Endodermal cell (in vitro differentiated cells): ENCODE measurements around the gene MAGEA3. TPM values are rescaled to one million over a fixed set of nuclear protein-coding genes. Genes with fewer than 3 reads are reported as not detected.

Source experiments
- DNase-seq: peaks from one replicate; pipeline ENCODE4 v3.0.0-alpha.2; 2017
- H3K27ac ChIP-seq: 2 replicates; pipeline ENCODE4 v1.5.1; 2013; ENCODE audit warnings: mild to moderate bottlenecking, low read depth, low read length, moderate library complexity
- H3K27me3 ChIP-seq: 2 replicates; pipeline ENCODE4 v1.6.1; 2013; ENCODE audit warnings: mild to moderate bottlenecking, low read length, moderate library complexity; ENCODE audit not compliant: insufficient read depth, control insufficient read depth, poor library complexity, severe bottlenecking
- H3K36me3 ChIP-seq: 2 replicates; pipeline ENCODE4 v1.7.0; 2013; ENCODE audit warnings: mild to moderate bottlenecking, low read length, moderate library complexity; ENCODE audit not compliant: control insufficient read depth, insufficient read depth
- H3K4me1 ChIP-seq: one replicate; pipeline ENCODE4 v1.7.0; 2013; ENCODE audit warnings: low read length; ENCODE audit not compliant: control insufficient read depth, insufficient read depth
- H3K4me3 ChIP-seq: 2 replicates; pipeline ENCODE4 v1.5.1; 2013; ENCODE audit warnings: mild to moderate bottlenecking, low read length, moderate library complexity
- H3K9ac ChIP-seq: 2 replicates; pipeline ENCODE4 v1.6.1; 2013; ENCODE audit warnings: mild to moderate bottlenecking, low read length, moderate library complexity; ENCODE audit not compliant: poor library complexity, severe bottlenecking; ENCODE audit errors: extremely low read depth
- H3K9me3 ChIP-seq: 2 replicates; pipeline ENCODE4 v1.6.1; 2013; ENCODE audit warnings: mild to moderate bottlenecking, low read length, moderate library complexity; ENCODE audit not compliant: control insufficient read depth
- H3K27ac Mint-ChIP-seq: 2 replicates; pipeline ENCODE4 v1.8.0; 2020; ENCODE audit warnings: mixed read lengths
- H3K27me3 Mint-ChIP-seq: 2 replicates; pipeline ENCODE4 v1.8.0; 2021; ENCODE audit warnings: mild to moderate bottlenecking, mixed read lengths; ENCODE audit not compliant: insufficient read depth
- H3K36me3 Mint-ChIP-seq: 2 replicates; pipeline ENCODE4 v1.8.0; 2020; ENCODE audit warnings: low read depth, mixed read lengths
- H3K4me1 Mint-ChIP-seq: 2 replicates; pipeline ENCODE4 v1.8.0; 2020; ENCODE audit warnings: mixed read lengths
- H3K4me3 Mint-ChIP-seq: 2 replicates; pipeline ENCODE4 v1.8.0; 2020; ENCODE audit warnings: mild to moderate bottlenecking, moderate library complexity, mixed read lengths
- H3K9me3 Mint-ChIP-seq: 2 replicates; pipeline ENCODE4 v1.8.0; 2020; ENCODE audit warnings: mild to moderate bottlenecking, mixed read lengths
- WGBS, 2 experiments: methylation state at CpG; one replicate each; pipeline versions ENCODE4 v1.1.5 to v1.1.7; 2013; ENCODE audit warnings: missing lambda C conversion rate in 2 of 2, mixed read lengths in 1 of 2; ENCODE audit not compliant: insufficient coverage in 1 of 2, insufficient read length in 1 of 2; 5-methylcytosine and 5-hydroxymethylcytosine counted together
- total RNA-seq, 2 donors: library from RNA; stranded (reverse); fragmentation: NEBNext Ultra II Directional in 1 of 2; extraction: Animal tissue kit (Norgen Biotek cat#: 25700) in 1 of 2; gene quantifications; 2 replicates in 1 of 2; 3 replicates in 1 of 2; pipeline ENCODE4 v1.2.1, GENCODE V29; 2021
- TF ChIP-seq, protein P1 (sequence below): fragments of 200-600 bp; sonication (generic); conservative IDR thresholded peaks from 2 replicates; pipeline ENCODE4 v1.5.0; 2021; ENCODE audit warnings: antibody characterized with exemption, mild to moderate bottlenecking

Gene MAGEA3
- total RNA-seq, 2 donors from 2014 or later: not detected

- Mint-ChIP-seq H3K27me3 (no peaks in the 10 kb centered on the region), H3K27ac (no peak overlapping the region), H3K4me1 (no peaks in the 10 kb centered on the region), H3K36me3 (no peaks in the 10 kb centered on the region), H3K4me3 (no peak overlapping the region), H3K9me3 (peaks cover 51% of the 10 kb centered on the region)
- Histone ChIP-seq H3K9me3 (no peaks in the 10 kb centered on the region), H3K36me3 (no peaks in the 10 kb centered on the region), H3K4me3 (no peak overlapping the region), H3K27me3 (no peaks in the 10 kb centered on the region), H3K4me1 (no peaks in the 10 kb centered on the region), H3K9ac (no peak overlapping the region), H3K27ac (no peak overlapping the region)
- 87% methylated on average over 4 of the region's 4 CpGs; no CpG with 5 or more reads in 1 of the 2 experiments for WGBS, 2 experiments
- DNase-seq: no peak
- TF ChIP-seq, protein P1, sequence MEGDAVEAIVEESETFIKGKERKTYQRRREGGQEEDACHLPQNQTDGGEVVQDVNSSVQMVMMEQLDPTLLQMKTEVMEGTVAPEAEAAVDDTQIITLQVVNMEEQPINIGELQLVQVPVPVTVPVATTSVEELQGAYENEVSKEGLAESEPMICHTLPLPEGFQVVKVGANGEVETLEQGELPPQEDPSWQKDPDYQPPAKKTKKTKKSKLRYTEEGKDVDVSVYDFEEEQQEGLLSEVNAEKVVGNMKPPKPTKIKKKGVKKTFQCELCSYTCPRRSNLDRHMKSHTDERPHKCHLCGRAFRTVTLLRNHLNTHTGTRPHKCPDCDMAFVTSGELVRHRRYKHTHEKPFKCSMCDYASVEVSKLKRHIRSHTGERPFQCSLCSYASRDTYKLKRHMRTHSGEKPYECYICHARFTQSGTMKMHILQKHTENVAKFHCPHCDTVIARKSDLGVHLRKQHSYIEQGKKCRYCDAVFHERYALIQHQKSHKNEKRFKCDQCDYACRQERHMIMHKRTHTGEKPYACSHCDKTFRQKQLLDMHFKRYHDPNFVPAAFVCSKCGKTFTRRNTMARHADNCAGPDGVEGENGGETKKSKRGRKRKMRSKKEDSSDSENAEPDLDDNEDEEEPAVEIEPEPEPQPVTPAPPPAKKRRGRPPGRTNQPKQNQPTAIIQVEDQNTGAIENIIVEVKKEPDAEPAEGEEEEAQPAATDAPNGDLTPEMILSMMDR: no peak
These were observed 42.5 kb upstream of the MAGEA3 start for GRCh38 chrX:152656087-152656486.

DNA sequence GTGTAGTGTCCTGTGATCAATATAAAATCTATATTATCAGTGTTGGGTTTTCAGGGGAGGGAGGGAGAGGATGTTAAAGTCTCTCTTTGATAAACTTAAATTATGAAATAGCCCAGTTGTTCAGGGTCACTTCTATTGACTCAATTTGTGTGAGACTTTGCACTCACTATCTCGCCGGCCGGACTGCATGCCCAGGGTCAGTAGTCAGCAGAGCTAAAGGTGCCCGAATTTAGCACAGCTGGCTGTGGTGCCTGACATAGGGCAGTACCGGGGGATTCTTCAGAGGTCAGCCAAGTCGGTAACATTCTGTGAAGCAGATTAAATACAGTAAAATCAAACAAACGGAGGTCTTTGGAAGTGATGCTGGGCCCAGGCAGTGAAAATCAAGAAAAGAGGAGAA, 41.7 kb upstream of the MAGEA3 start:
- H3K27me3 ChIP-seq: no peaks in the 10 kb centered on the region
- no peaks in the 10 kb centered on the region for H3K36me3 ChIP-seq
- H3K4me1 ChIP-seq: no peaks in the 10 kb centered on the region
- no peak overlapping the region for H3K27ac ChIP-seq
- WGBS, 2 experiments: 92 to 93% methylated on average over 7 of the region's 7 CpGs
- no peak overlapping the region for H3K9ac ChIP-seq
- DNase-seq: no peak
- Mint-ChIP-seq H3K27me3 (no peaks in the 10 kb centered on the region), H3K4me3 (no peak overlapping the region), H3K4me1 (no peaks in the 10 kb centered on the region), H3K36me3 (no peaks in the 10 kb centered on the region), H3K9me3 (peaks cover 49% of the 10 kb centered on the region), H3K27ac (no peak overlapping the region)
- H3K9me3 ChIP-seq: no peaks in the 10 kb centered on the region
- no peak overlapping the region for H3K4me3 ChIP-seq
- TF ChIP-seq, protein P1: no peak

DNA sequence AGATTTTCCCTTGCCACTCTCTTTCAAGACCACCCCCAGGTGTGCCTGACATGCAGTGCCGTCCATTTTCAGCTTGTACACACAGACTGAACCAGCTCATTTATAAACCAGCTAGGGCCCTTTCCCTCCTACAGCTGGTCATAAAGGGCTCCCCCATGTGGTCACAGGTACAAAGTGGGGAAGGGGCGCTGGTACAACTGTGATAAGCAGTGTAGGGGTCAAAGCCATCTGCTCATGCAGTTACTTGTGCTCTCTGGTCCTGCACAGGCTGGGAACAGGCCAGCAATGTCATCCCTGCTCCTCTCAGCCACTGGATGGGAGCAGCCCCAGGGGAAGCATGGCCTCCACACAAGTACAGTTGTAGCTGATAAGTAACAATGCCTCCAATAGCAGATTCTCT, 40.3 kb upstream of the MAGEA3 start:
- TF ChIP-seq, protein P1: peak; percentile 64
- no peaks in the 10 kb centered on the region for H3K36me3 ChIP-seq
- Mint-ChIP-seq H3K27me3 (no peaks in the 10 kb centered on the region), H3K9me3 (peaks cover 36% of the 10 kb centered on the region), H3K27ac (no peak overlapping the region), H3K36me3 (no peaks in the 10 kb centered on the region), H3K4me3 (no peak overlapping the region), H3K4me1 (no peaks in the 10 kb centered on the region)
- peak; percentile 70 for DNase-seq
- no peak overlapping the region for H3K27ac ChIP-seq
- 67% methylated on average over 2 of the region's 2 CpGs; no CpG with 5 or more reads in 1 of the 2 experiments for WGBS, 2 experiments
- H3K9me3 ChIP-seq: no peaks in the 10 kb centered on the region
- no peak overlapping the region for H3K4me3 ChIP-seq
- H3K27me3 ChIP-seq: no peaks in the 10 kb centered on the region
- no peaks in the 10 kb centered on the region for H3K4me1 ChIP-seq
- no peak overlapping the region for H3K9ac ChIP-seq
